CD4-positive, alpha-beta T cell treated with Interleukin-10 for 1 hour (primary cell): ENCODE measurements around the gene NDUFC2.
"Not testable (repeated sequence)": the region's sequence is repeated elsewhere in the genome, so short reads cannot be mapped to it uniquely, and the experiment has no call there.

ENCODE experiments used
- DNase-seq: peaks from one replicate; pipeline ENCODE4 v3.0.0-alpha.2; 2020

Gene NDUFC2

GRCh38 chr11:78078218-78079167 lies 1.2 kb downstream of the NDUFC2 start:
- no peak for DNase-seq

- DNase-seq: not testable (repeated sequence)
Observed at GRCh38 chr11:78077592-78077991, 2.1 kb downstream of the NDUFC2 start.

GRCh38 chr11:78076733-78077403 lies 2.8 kb downstream of the NDUFC2 start:
- DNase-seq: no peak

- DNase-seq: no peak
Observed at GRCh38 chr11:78074756-78075155, 4.9 kb downstream of the NDUFC2 start.

GRCh38 chr11:78072455-78072854 lies 7.2 kb downstream of the NDUFC2 start:
- DNase-seq: no peak

GRCh38 chr11:78071717-78072116 lies 7.9 kb downstream of the NDUFC2 start:
- no peak for DNase-seq

GRCh38 chr11:78070621-78071020 lies 9.0 kb downstream of the NDUFC2 start:
- no peak for DNase-seq

GRCh38 chr11:78069465-78069864 lies 10.2 kb downstream of the NDUFC2 start:
- DNase-seq: no peak

- DNase-seq: no peak
Observed at GRCh38 chr11:78067704-78068103, 12.0 kb downstream of the NDUFC2 start.

GRCh38 chr11:78066471-78066870 lies 13.2 kb downstream of the NDUFC2 start:
- DNase-seq: no peak

- DNase-seq: no peak
Observed at GRCh38 chr11:78065203-78065602, 14.5 kb downstream of the NDUFC2 start.

GRCh38 chr11:78063440-78064181 lies 16.1 kb downstream of the NDUFC2 start, which contains the start of gene THRSP:
TSS of gene THRSP (plus strand) at chr11:78063861. CDS start at chr11:78063882, 21 bp downstream.
- no peak for DNase-seq

- no peak for DNase-seq
Observed at GRCh38 chr11:78062671-78063070, 17.0 kb downstream of the NDUFC2 start.

GRCh38 chr11:78061921-78062311 lies 17.7 kb downstream of the NDUFC2 start:
- DNase-seq: no peak

GRCh38 chr11:78061088-78061920 lies 18.4 kb downstream of the NDUFC2 start:
- DNase-seq: no peak

GRCh38 chr11:78060533-78060932 lies 19.1 kb downstream of the NDUFC2 start:
- no peak for DNase-seq

GRCh38 chr11:78059749-78060328 lies 19.8 kb downstream of the NDUFC2 start:
- not testable (repeated sequence) for DNase-seq

GRCh38 chr11:78057462-78058055 lies 22.1 kb downstream of the NDUFC2 start:
- no peak for DNase-seq

GRCh38 chr11:78056093-78056492 lies 23.6 kb downstream of the NDUFC2 start:
- no peak for DNase-seq

- DNase-seq: no peak
Observed at GRCh38 chr11:78054971-78055370, 24.7 kb downstream of the NDUFC2 start.
